Astrocyte of the cerebellum (primary cell): ENCODE results near the gene MSL3.

ENCODE experiments used
- DNase-seq: peaks from one replicate; pipeline ENCODE4 v3.0.0-alpha.2; 2011; ENCODE audit warnings: low read depth
- H3K4me3 ChIP-seq: 2 replicates; pipeline ENCODE4 v1.5.1; 2011; ENCODE audit warnings: mild to moderate bottlenecking, low read depth, low read length, moderate library complexity
- CTCF ChIP-seq: IDR thresholded peaks from 2 replicates; pipeline ENCODE4 v1.5.1; 2012; ENCODE audit warnings: low read length, low read depth, moderate library complexity, mild to moderate bottlenecking; ENCODE audit errors: missing control alignments
- in situ Hi-C: cut with HindIII; loops from 2 replicates; pipeline ENCODE4 v1.10.0; 2017; ENCODE audit warnings: low sequenced_read_pairs

MSL3 gene

GRCh38 chrX:11792461-11793421 is 34.7 kb downstream of the MSL3 start:
- H3K4me3 ChIP-seq: no peak overlapping the region
- in situ Hi-C loops: no loop called here
- no peak for DNase-seq
- TF ChIP-seq CTCF: no peak

GRCh38 chrX:11793734-11794133 is 35.7 kb downstream of the MSL3 start:
- TF ChIP-seq CTCF: no peak
- DNase-seq: no peak
- H3K4me3 ChIP-seq: no peak overlapping the region
- in situ Hi-C loops: no loop called here

- in situ Hi-C loops: no loop called here
- no peak for DNase-seq
- no peak for TF ChIP-seq CTCF
- H3K4me3 ChIP-seq: no peak overlapping the region
Measured at GRCh38 chrX:11813341-11813740, 55.3 kb downstream of the MSL3 start.
